ENCODE measurements around the gene RAB8B. TPM values are rescaled to one million over a fixed set of nuclear protein-coding genes. Genes with fewer than 3 reads are reported as not detected.

The RAB8B gene
- total and polyA plus RNA-seq, 9 of the 15 experiments (the other 6 are each of a cell fraction or from before 2014, with no cell fraction given), result 7.8 to 32.1 (median 24.2) TPM

DNA sequence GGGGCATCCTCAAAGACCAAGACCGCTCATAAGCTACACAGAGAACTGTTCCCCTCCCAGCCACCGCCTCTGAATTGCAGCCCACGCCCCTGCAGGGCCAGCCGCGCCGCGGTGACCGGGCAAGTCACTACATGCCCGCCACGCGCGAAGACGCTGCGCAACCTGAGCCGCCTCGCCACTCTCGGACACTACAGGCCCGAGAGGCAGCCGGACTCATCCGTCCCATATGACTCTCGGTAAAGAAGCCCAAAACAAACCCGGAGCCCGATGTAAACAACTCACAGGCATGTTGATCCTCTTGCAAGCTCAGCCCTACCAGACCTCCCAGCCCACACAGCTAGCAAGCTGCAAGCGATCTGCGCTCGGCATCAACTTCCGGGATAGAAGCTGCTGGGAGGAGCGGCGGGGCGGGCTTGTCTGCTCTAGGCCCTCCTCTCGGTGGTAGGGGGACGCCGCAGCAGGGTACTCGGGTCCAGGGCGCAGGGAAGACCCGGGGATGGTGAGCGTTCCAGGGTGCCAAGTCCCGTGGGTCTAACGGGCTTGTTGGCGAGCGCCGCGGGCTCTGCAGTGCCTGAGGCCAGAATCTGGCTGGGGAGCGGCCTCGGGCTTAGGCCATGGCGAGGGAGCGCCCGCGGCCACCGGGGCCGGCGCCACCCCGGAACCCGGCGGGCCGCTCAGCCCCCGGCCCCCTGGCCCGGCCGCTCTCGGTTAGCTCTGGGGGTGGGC is 32.1 kb upstream of the RAB8B start, which contains the start of gene RPS27L (continued):
- TF ChIP-seq, protein P1, sequence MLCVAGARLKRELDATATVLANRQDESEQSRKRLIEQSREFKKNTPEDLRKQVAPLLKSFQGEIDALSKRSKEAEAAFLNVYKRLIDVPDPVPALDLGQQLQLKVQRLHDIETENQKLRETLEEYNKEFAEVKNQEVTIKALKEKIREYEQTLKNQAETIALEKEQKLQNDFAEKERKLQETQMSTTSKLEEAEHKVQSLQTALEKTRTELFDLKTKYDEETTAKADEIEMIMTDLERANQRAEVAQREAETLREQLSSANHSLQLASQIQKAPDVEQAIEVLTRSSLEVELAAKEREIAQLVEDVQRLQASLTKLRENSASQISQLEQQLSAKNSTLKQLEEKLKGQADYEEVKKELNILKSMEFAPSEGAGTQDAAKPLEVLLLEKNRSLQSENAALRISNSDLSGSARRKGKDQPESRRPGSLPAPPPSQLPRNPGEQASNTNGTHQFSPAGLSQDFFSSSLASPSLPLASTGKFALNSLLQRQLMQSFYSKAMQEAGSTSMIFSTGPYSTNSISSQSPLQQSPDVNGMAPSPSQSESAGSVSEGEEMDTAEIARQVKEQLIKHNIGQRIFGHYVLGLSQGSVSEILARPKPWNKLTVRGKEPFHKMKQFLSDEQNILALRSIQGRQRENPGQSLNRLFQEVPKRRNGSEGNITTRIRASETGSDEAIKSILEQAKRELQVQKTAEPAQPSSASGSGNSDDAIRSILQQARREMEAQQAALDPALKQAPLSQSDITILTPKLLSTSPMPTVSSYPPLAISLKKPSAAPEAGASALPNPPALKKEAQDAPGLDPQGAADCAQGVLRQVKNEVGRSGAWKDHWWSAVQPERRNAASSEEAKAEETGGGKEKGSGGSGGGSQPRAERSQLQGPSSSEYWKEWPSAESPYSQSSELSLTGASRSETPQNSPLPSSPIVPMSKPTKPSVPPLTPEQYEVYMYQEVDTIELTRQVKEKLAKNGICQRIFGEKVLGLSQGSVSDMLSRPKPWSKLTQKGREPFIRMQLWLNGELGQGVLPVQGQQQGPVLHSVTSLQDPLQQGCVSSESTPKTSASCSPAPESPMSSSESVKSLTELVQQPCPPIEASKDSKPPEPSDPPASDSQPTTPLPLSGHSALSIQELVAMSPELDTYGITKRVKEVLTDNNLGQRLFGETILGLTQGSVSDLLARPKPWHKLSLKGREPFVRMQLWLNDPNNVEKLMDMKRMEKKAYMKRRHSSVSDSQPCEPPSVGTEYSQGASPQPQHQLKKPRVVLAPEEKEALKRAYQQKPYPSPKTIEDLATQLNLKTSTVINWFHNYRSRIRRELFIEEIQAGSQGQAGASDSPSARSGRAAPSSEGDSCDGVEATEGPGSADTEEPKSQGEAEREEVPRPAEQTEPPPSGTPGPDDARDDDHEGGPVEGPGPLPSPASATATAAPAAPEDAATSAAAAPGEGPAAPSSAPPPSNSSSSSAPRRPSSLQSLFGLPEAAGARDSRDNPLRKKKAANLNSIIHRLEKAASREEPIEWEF (CRISPR knock-in tag; IDR thresholded peaks at IDR 0.05), result no peak
- TF ChIP-seq STAT5A (IDR thresholded peaks at IDR 0.05; ENCODE audit: borderline replicate concordance, low read length) (no peak), PML (IDR thresholded peaks at IDR 0.05; ENCODE audit: low read length) (peak; percentile 77), RBFOX2 (IDR thresholded peaks at IDR 0.05; ENCODE audit: low read depth, low read length) (peak; percentile 98), BHLHE40 (IDR thresholded peaks at IDR 0.05; ENCODE audit: low read length) (peak; percentile 40; the same call in 1 of the 2 replicates), CREBBP (IDR thresholded peaks at IDR 0.05; ENCODE audit: low read depth, low read length) (no peak), POLR2H (tag; IDR thresholded peaks at IDR 0.05; ENCODE audit: low read depth) (peak; percentile 78), ZNF24 (IDR thresholded peaks at IDR 0.05) (no peak), SP2 (IDR thresholded peaks at IDR 0.05; ENCODE audit: extremely low read depth, low read depth, low read length, poor library complexity, severe bottlenecking) (peak; percentile 86), FOXM1 (IDR thresholded peaks at IDR 0.05; ENCODE audit: low read depth) (no peak), FOXM1 (CRISPR knock-in tag; IDR thresholded peaks at IDR 0.05; ENCODE audit: low read depth) (0 out of 2 replicates have a peak, but pooled peaks have one; percentile 73), ZNF12 (CRISPR knock-in tag; IDR thresholded peaks at IDR 0.05) (peak; percentile 82; the same call in 1 of the 2 replicates), FOS (IDR thresholded peaks at IDR 0.05; ENCODE audit: extremely low read depth, insufficient read length) (no peak), SMAD3 (CRISPR knock-in tag; conservative IDR thresholded peaks at IDR 0.05) (no peak; the same call in 1 of the 2 replicates), RBM14 (IDR thresholded peaks at IDR 0.05; ENCODE audit: borderline replicate concordance, insufficient read depth, low read depth, low read length) (no peak)
- TF ChIP-seq, protein P2, sequence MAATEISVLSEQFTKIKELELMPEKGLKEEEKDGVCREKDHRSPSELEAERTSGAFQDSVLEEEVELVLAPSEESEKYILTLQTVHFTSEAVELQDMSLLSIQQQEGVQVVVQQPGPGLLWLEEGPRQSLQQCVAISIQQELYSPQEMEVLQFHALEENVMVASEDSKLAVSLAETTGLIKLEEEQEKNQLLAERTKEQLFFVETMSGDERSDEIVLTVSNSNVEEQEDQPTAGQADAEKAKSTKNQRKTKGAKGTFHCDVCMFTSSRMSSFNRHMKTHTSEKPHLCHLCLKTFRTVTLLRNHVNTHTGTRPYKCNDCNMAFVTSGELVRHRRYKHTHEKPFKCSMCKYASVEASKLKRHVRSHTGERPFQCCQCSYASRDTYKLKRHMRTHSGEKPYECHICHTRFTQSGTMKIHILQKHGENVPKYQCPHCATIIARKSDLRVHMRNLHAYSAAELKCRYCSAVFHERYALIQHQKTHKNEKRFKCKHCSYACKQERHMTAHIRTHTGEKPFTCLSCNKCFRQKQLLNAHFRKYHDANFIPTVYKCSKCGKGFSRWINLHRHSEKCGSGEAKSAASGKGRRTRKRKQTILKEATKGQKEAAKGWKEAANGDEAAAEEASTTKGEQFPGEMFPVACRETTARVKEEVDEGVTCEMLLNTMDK (IDR thresholded peaks at IDR 0.05; ENCODE audit: borderline replicate concordance, insufficient read depth, low read depth, low read length, poor library complexity, severe bottlenecking), result peak; percentile 30
- TF ChIP-seq, protein P3, sequence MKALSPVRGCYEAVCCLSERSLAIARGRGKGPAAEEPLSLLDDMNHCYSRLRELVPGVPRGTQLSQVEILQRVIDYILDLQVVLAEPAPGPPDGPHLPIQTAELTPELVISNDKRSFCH (CRISPR knock-in tag; IDR thresholded peaks at IDR 0.05), result no peak
- TF ChIP-seq, protein P3 (tag; IDR thresholded peaks at IDR 0.05), result peak; percentile 63
- TF ChIP-seq, protein P4, sequence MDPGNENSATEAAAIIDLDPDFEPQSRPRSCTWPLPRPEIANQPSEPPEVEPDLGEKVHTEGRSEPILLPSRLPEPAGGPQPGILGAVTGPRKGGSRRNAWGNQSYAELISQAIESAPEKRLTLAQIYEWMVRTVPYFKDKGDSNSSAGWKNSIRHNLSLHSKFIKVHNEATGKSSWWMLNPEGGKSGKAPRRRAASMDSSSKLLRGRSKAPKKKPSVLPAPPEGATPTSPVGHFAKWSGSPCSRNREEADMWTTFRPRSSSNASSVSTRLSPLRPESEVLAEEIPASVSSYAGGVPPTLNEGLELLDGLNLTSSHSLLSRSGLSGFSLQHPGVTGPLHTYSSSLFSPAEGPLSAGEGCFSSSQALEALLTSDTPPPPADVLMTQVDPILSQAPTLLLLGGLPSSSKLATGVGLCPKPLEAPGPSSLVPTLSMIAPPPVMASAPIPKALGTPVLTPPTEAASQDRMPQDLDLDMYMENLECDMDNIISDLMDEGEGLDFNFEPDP (CRISPR knock-in tag; IDR thresholded peaks at IDR 0.05), result peak; percentile 71; the same call in 1 of the 2 replicates
